ENCODE measurements around the gene NDRG2.
"Not testable (repeated sequence)": the region's sequence is repeated elsewhere in the genome, so short reads cannot be mapped to it uniquely, and the experiment has no call there.

Gene NDRG2

GRCh38 chr14:21033133-21033698, 8.4 kb upstream of the NDRG2 start:
- DNase-seq: no peak

GRCh38 chr14:21032326-21033132, 7.7 kb upstream of the NDRG2 start:
- DNase-seq: no peak

GRCh38 chr14:21030531-21030930, 5.7 kb upstream of the NDRG2 start:
- no peak for DNase-seq

GRCh38 chr14:21029917-21030316, 5.1 kb upstream of the NDRG2 start, which contains the start of gene TPPP2:
Gene TPPP2 (plus strand): TSS chr14:21030217. CDS start chr14:21030582, 365 bp downstream.
- no peak for DNase-seq

GRCh38 chr14:21026988-21027315, 2.1 kb upstream of the NDRG2 start:
- DNase-seq: no peak

GRCh38 chr14:21026274-21026987, 1.6 kb upstream of the NDRG2 start:
- DNase-seq: no peak

- DNase-seq: no peak
These were observed 761 bp upstream of the NDRG2 start for GRCh38 chr14:21025371-21026273.

- DNase-seq: peak in 1 of 5 experiments; percentile 18
These were observed 860 bp downstream of the NDRG2 start for GRCh38 chr14:21023817-21024584.

- no peak for DNase-seq
These were observed 1.7 kb downstream of the NDRG2 start for GRCh38 chr14:21023174-21023573.

GRCh38 chr14:21022686-21023085, 2.2 kb downstream of the NDRG2 start:
- no peak for DNase-seq

- DNase-seq: no peak
These were observed 3.8 kb downstream of the NDRG2 start for GRCh38 chr14:21020977-21021545.

- DNase-seq: no peak
These were observed 5.5 kb downstream of the NDRG2 start for GRCh38 chr14:21019366-21019765.

- no peak for DNase-seq
These were observed 6.1 kb downstream of the NDRG2 start for GRCh38 chr14:21018781-21019180.

GRCh38 chr14:21018286-21018685, 6.6 kb downstream of the NDRG2 start:
- DNase-seq: no peak

GRCh38 chr14:21017528-21018245, 7.2 kb downstream of the NDRG2 start:
- no peak for DNase-seq

GRCh38 chr14:21016413-21017190, 8.3 kb downstream of the NDRG2 start:
- no peak for DNase-seq

GRCh38 chr14:21015312-21015711, 9.5 kb downstream of the NDRG2 start:
- no peak for DNase-seq

- DNase-seq: peak; percentile 52 to 70 (median 64)
These were observed 10.1 kb downstream of the NDRG2 start for GRCh38 chr14:21014761-21015190.

- no peak for DNase-seq
These were observed 13.7 kb downstream of the NDRG2 start for GRCh38 chr14:21011136-21011535.

GRCh38 chr14:21009721-21010120, 15.1 kb downstream of the NDRG2 start:
- not testable (repeated sequence) for DNase-seq

All from T-helper 2 cell (primary cell).